ENCODE measurements around the gene ACVRL1.

DNA sequence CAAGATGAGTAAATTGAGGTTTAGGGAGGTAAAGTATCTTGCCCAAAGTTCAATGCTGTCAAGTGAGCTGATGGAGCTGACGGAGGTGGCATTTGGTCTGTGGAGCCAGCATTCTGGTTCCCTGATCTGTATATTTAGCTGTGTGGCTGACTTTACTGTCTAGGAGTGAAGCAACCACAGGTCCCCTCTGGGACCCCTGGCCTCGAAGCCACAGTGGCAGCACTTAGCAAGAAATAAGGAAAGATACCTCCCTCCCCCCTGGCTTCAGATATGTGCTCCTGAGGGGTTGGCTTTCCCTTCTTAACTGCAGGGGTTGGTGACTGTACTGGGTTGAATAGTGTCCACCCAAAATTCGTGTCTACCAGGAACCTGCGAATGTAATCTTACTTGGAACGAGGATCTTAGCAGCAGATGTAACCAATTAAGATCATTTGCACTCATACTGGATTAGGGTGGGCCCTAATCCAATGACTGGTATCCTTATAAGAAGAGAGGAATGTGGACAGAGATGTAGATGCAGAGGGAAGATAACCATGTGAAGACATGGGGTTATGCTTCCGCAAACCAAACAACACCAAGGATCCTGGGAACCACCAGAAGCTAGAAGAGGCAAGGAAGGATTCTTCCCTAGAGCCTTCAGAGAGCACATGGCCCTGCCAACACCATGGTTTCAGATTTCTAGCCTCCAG is 42.2 kb downstream of the ACVRL1 start:
- TF ChIP-seq, protein P1, sequence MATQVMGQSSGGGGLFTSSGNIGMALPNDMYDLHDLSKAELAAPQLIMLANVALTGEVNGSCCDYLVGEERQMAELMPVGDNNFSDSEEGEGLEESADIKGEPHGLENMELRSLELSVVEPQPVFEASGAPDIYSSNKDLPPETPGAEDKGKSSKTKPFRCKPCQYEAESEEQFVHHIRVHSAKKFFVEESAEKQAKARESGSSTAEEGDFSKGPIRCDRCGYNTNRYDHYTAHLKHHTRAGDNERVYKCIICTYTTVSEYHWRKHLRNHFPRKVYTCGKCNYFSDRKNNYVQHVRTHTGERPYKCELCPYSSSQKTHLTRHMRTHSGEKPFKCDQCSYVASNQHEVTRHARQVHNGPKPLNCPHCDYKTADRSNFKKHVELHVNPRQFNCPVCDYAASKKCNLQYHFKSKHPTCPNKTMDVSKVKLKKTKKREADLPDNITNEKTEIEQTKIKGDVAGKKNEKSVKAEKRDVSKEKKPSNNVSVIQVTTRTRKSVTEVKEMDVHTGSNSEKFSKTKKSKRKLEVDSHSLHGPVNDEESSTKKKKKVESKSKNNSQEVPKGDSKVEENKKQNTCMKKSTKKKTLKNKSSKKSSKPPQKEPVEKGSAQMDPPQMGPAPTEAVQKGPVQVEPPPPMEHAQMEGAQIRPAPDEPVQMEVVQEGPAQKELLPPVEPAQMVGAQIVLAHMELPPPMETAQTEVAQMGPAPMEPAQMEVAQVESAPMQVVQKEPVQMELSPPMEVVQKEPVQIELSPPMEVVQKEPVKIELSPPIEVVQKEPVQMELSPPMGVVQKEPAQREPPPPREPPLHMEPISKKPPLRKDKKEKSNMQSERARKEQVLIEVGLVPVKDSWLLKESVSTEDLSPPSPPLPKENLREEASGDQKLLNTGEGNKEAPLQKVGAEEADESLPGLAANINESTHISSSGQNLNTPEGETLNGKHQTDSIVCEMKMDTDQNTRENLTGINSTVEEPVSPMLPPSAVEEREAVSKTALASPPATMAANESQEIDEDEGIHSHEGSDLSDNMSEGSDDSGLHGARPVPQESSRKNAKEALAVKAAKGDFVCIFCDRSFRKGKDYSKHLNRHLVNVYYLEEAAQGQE (IDR thresholded peaks at IDR 0.05) = no peak
- TF ChIP-seq GABPA (IDR thresholded peaks at IDR 0.05 in 1 of 2, conservative IDR thresholded peaks at IDR 0.05 in 1 of 2) (no peak), EGR1 (IDR thresholded peaks at IDR 0.05; ENCODE audit: low read depth in 2 of 2) (no peak), TAF1 (conservative IDR thresholded peaks at IDR 0.05) (no peak), YY1 (IDR thresholded peaks at IDR 0.05) (no peak), HNF4G (IDR thresholded peaks at IDR 0.05) (no peak), RAD21 (IDR thresholded peaks at IDR 0.05) (no peak)
- TF ChIP-seq, protein P2, sequence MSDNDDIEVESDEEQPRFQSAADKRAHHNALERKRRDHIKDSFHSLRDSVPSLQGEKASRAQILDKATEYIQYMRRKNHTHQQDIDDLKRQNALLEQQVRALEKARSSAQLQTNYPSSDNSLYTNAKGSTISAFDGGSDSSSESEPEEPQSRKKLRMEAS (IDR thresholded peaks at IDR 0.05) = no peak
- TF ChIP-seq, protein P3, sequence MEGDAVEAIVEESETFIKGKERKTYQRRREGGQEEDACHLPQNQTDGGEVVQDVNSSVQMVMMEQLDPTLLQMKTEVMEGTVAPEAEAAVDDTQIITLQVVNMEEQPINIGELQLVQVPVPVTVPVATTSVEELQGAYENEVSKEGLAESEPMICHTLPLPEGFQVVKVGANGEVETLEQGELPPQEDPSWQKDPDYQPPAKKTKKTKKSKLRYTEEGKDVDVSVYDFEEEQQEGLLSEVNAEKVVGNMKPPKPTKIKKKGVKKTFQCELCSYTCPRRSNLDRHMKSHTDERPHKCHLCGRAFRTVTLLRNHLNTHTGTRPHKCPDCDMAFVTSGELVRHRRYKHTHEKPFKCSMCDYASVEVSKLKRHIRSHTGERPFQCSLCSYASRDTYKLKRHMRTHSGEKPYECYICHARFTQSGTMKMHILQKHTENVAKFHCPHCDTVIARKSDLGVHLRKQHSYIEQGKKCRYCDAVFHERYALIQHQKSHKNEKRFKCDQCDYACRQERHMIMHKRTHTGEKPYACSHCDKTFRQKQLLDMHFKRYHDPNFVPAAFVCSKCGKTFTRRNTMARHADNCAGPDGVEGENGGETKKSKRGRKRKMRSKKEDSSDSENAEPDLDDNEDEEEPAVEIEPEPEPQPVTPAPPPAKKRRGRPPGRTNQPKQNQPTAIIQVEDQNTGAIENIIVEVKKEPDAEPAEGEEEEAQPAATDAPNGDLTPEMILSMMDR (IDR thresholded peaks at IDR 0.05; ENCODE audit: low read depth, low read length, missing input control) = no peak
- TF ChIP-seq, protein P4, sequence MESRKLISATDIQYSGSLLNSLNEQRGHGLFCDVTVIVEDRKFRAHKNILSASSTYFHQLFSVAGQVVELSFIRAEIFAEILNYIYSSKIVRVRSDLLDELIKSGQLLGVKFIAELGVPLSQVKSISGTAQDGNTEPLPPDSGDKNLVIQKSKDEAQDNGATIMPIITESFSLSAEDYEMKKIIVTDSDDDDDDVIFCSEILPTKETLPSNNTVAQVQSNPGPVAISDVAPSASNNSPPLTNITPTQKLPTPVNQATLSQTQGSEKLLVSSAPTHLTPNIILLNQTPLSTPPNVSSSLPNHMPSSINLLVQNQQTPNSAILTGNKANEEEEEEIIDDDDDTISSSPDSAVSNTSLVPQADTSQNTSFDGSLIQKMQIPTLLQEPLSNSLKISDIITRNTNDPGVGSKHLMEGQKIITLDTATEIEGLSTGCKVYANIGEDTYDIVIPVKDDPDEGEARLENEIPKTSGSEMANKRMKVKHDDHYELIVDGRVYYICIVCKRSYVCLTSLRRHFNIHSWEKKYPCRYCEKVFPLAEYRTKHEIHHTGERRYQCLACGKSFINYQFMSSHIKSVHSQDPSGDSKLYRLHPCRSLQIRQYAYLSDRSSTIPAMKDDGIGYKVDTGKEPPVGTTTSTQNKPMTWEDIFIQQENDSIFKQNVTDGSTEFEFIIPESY (IDR thresholded peaks at IDR 0.05) = no peak
- TF ChIP-seq, protein P5, sequence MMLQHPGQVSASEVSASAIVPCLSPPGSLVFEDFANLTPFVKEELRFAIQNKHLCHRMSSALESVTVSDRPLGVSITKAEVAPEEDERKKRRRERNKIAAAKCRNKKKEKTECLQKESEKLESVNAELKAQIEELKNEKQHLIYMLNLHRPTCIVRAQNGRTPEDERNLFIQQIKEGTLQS (IDR thresholded peaks at IDR 0.05) = no peak

Measured in liver (tissue), 3 donors.